Stimulated activated CD4-positive, alpha-beta T cell treated with anti-CD3 and anti-CD28 coated beads, Interleukin-1b, Interleukin-23, amount 100 ng/mL, for 48 hours (primary cell): ENCODE measurements around the gene ELOVL1.
"Not testable (repeated sequence)": the region's sequence is repeated elsewhere in the genome, so short reads cannot be mapped to it uniquely, and the experiment has no call there.

Source experiments
- DNase-seq: peaks from one replicate; pipeline ENCODE4 v3.0.0-alpha.2; 2020

ELOVL1 gene

GRCh38 chr1:43379476-43379875 is 11.7 kb upstream of the ELOVL1 start:
- DNase-seq: no peak

DNA sequence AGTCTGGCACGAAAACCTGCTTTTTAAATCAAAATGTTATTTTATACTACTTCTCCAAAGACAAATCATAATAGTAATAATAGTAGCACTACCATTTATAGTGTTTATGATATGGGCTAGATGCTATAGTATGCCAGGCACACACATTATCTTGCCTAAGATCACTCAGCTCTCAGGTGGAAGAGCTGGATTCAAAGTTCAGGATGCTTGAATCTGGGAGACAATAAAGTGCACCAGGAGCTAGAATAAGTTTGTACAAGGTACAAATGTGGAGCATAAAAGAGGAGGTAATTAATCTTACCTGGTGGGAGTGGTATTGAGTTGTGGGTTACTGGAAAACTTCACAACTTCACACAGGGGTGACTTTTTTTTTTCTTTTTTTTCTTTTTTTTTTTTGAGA is 10.0 kb upstream of the ELOVL1 start:
- DNase-seq: no peak

DNA sequence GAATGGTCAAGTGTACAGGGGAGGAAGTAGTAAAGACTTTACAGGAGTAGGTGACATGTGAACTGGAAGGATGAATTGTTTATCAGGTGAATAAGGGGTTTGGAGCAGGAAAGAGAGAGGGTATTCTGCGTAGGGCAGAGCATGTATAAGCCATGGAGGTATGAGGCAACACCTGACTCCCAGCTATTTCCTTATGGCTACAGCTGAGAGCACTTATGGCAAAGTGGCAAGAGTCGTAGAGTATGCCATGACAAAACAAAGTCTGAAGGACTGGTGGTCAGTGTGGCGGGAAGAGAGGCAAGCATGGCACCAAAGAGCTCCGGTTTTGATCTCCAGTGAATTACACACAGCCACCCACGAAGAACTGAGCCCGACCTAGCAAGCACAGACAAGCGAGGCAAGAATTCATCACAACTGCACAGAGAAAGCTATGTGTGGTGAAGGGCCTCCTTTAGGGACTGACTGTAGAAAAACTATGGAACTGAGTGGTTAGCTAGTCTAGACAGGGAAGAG is 9.0 kb upstream of the ELOVL1 start:
- no peak for DNase-seq

DNA sequence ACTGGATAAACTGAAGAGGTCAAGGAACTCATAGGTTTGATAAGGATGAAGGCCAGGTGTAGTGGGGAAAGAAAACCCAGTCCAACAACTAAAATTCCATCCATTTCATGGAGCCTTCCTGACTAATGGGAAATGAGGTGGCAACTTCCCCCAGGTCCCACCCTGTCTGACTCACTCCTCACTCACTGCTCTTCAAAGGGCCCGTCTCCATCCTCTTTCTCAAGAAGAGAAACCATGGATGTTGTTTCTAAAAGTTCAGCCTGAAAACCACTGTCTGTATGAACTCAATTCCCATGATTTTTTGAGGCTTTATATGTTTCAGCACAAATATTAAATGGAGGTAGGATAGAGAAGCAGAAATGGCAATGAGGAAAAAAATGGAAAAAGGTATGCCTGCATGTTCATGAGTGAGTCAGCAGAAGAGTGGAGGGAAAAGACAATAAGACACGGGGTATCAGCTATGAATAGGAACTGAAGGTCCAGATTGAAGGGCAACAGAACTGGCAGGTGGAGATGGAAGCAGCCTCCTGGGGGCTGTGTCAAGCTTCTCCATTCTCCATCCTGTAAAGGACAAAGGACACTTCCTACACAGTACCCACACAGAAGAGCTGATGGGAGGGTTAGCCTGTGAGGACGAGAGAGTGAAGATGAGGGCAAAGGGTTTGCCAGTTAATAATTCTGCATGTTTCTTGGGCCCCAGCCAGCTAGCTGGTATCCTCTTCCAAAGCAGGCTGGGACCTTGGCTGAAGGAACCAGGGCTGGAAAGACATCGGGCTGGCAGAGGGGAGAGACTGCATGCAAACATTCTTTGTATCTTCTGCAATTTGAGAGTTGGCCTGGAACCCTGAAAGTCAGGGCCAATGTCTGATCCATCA is 5.5 kb upstream of the ELOVL1 start:
- no peak for DNase-seq

GRCh38 chr1:43372172-43372571 is 4.4 kb upstream of the ELOVL1 start:
- no peak for DNase-seq

GRCh38 chr1:43370564-43370963 is 2.8 kb upstream of the ELOVL1 start:
- no peak for DNase-seq

DNA sequence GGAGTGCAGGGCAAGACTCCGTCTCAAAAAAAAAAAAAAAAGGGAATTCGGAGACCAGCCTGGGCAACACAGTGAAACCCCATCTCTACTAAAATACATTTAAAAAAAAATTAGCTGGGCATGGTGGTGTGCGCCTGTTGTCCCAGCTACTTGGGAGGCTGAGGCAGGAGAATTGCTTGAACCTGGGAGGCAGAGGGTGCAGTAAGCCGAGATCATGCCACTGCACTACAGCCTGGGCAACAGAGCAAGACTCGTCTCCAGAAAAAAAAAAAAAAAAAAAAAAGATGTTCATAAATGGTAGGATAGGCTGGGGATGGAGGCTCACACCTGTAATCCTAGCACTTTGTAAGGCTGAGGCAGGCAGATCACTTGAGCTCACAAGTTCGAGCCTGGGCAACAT is 2.0 kb upstream of the ELOVL1 start:
- not testable (repeated sequence) for DNase-seq

- DNase-seq: no peak
These were observed 822 bp upstream of the ELOVL1 start for GRCh38 chr1:43368646-43369020.

DNA sequence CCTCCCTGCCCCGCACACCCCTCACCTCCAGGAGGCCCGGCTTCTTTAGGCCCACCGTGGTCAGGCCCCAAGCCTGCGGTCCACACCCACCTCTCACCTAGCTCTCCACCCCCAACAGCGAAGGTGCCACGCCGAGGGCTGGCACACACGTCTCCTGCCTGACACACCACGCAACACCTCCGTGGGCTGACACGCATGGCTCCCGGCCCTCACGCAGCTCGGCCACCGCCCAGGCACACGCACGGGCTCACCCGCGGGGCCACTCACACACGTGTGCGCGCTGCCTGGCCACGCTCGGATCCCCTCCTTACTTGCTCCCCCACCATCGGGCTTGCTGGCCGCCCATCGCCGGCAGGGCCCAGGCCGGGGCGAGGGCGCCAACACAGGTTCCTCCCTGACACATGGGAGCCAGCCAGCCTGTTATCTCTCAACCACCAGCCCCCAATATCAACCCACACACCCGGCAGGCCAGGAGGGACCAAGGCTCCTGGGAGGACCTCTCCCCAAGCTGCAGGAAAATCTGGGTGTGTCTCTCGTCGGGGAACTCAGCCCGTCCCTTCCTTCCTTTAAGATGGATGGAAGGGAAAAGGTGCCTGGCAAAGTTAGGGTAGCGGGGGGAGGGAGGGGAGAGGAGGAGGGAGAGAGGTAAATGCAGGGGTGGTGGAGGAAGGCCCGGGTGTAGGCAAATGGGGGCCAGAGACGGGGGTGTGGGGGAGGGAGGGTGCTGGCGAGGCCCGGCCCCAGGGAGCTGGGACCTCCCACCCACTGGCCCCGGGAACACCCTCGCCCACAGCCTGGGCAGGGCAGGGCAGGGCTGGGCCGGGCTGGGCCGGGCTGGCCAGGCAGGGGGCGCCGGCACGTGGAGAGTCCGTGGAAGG is 546 bp downstream of the ELOVL1 start:
- peak; percentile 39 for DNase-seq

DNA sequence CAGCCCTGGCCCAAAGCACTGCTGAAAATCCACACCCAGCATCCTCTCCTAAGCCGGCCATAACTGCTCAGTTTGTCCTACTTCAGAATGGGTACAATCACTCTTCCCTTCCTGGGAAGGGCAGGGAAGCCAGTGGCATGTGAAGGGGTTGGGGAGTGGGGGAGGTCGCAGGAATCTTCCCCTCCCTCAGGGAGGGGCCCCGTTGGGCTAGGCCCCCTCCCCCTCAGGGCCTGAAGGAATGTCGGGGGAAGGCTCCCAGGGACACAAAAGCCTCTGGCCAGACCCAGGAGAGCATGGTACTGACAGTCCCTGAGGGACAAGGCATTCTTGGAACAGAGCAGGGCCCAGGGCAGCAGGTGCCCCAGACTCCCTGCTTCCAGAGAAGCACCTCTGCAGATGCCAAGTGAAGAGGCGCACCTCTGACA is 1.2 kb downstream of the ELOVL1 start:
- DNase-seq: no peak

GRCh38 chr1:43366179-43366578 is 1.6 kb downstream of the ELOVL1 start:
- DNase-seq: no peak

- no peak for DNase-seq
These were observed 2.1 kb downstream of the ELOVL1 start for GRCh38 chr1:43365678-43366077.

DNA sequence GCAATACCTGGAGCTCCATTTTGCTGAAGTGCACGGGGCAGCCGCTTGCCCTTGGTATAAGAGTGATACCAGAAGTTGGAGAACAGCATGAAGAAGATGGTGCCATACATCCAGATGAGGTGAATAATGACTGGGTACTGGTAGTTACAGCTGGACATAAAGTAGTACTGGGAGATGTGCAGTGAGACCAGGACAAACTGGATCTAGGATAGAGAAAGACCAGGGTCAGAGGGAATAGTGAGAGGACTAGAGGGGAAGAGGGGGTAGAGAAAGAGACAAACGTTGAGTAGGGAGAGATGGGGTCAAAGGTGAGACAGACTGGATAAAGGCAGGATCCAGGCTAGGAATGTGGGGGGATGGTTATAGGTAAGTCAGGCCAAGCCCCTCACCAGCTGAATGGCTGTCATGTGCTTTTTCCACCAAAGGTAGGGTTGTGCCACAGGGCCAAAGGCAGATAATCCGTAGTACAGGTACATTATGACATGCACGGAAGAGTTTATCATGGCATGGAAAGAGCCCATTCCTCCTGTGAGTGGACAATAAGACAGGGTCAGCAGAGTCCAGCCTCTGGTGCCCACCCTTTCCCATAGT is 3.8 kb downstream of the ELOVL1 start:
- DNase-seq: no peak

GRCh38 chr1:43363283-43363934 is 4.4 kb downstream of the ELOVL1 start:
- no peak for DNase-seq

DNA sequence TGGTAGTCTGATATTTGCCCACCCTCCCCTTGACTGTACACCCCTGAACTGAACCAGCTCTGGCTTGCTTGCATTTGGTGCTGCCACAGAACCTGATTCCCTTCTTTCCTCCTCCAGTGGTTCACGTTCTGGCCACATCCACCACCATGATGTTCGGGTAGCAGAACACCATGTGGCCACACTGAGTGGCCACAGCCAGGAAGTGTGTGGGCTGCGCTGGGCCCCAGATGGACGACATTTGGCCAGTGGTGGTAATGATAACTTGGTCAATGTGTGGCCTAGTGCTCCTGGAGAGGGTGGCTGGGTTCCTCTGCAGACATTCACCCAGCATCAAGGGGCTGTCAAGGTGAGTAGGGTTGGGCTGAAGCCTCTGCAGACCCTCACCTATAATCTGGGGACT is 7.2 kb downstream of the ELOVL1 start:
- DNase-seq: no peak

DNA sequence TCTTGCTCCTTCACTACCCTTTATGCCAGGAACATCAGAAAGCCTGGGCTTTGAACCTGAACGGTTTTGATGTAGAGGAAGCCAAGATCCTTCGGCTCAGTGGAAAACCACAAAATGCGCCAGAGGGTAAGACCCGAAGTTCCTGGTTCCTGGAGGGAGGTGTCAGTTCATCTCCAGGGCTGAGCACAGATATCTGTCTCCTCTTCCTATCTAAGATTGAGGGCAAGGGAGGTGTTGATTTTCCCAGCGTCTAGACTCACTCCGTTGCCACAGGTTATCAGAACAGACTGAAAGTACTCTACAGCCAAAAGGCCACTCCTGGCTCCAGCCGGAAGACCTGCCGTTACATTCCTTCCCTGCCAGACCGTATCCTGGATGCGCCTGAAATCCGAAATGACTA is 8.1 kb downstream of the ELOVL1 start:
- DNase-seq: no peak

DNA sequence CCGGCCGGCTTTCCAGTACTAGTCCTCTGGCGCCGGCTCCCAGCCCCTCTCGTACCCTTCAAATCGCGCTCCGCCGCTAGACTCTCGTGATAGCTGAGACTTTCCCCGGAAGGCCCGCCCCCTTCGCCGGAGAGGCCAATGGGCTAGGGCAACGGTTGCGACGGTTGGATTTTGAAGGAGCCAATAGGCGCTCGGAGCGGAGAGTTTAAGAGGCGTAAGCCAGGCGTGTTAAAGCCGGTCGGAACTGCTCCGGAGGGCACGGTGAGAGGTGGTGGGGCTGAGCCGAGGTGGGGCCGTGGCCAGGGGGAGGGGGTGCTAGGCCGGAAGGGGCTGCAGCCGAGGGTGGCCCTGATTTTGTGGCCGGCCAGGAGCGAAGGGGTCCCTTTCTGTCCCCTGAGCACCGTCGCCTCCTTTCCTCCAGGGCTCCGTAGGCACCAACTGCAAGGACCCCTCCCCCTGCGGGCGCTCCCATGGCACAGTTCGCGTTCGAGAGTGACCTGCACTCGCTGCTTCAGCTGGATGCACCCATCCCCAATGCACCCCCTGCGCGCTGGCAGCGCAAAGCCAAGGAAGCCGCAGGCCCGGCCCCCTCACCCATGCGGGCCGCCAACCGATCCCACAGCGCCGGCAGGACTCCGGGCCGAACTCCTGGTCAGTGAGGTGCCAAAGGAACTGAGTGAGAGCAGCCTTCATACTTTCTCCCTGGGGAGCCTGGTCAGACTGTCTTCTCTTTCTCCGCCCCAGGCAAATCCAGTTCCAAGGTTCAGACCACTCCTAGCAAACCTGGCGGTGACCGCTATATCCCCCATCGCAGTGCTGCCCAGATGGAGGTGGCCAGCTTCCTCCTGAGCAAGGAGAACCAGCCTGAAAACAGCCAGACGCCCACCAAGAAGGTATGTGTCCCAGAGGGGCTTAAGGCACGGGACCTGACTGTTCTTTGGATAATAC is 8.8 kb downstream of the ELOVL1 start, which contains the start of gene CDC20:
CDC20 (plus strand) TSS at position 236 of the 948 bp plus-strand sequence; CDS start at position 471, 235 bp downstream.
- peak; percentile 99 for DNase-seq

GRCh38 chr1:43358121-43358745 is 9.6 kb downstream of the ELOVL1 start:
- DNase-seq: no peak

GRCh38 chr1:43357251-43357650 is 10.6 kb downstream of the ELOVL1 start:
- DNase-seq: no peak

- no peak for DNase-seq
These were observed 12.9 kb downstream of the ELOVL1 start for GRCh38 chr1:43354936-43355335.

- no peak for DNase-seq
These were observed 13.3 kb downstream of the ELOVL1 start for GRCh38 chr1:43354471-43354870.
